ENCODE results near the gene TUBA3D. TPM values are rescaled to one million over a fixed set of nuclear protein-coding genes. Genes with fewer than 3 reads are reported as not detected.
"Not testable (repeated sequence)": the region's sequence is repeated elsewhere in the genome, so short reads cannot be mapped to it uniquely, and the experiment has no call there.

Gene TUBA3D
- total RNA-seq, 4 donors from 2014 or later: 1.3 TPM; not detected in 3

DNA sequence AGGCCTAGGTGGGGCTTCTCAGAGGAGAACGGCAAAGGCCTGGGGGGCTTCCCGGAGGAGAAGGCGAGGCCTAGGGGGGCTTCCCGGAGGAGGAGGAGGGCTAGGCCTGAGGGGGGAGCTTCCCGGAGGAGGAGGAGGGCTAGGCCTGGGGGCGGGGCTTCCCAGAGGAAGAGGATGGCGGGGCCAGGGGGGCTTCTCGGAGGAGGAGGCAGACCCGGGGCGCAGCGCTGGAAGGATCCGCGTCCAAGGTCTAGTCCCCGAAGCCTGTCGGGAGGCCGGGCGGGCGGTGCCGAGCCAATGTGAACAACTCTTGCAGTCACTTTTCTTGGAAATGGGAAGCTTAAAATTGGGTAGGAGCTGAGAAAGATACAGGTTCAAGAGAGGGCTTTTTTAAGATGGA, 30.0 kb upstream of the TUBA3D start:
- H3K27ac ChIP-seq: no peak overlapping the region
- no peaks in the 10 kb centered on the region for H3K4me1 ChIP-seq
- H3K27me3 ChIP-seq: no peaks in the 10 kb centered on the region
- no peak for DNase-seq
- no peaks in the 10 kb centered on the region for H3K9me3 ChIP-seq
- intact Hi-C loops (cut with DNase I): no loop called here
- WGBS, 2 donors: 93% methylated on average over 19 of the region's 19 CpGs
- no peak overlapping the region for H3K4me3 ChIP-seq (replicated peaks in 1 of 3)
- TF ChIP-seq POLR2A (IDR thresholded peaks at IDR 0.05) (no peak), CTCF (IDR thresholded peaks at IDR 0.05) (no peak)
- H3K36me3 ChIP-seq: no peaks in the 10 kb centered on the region

DNA sequence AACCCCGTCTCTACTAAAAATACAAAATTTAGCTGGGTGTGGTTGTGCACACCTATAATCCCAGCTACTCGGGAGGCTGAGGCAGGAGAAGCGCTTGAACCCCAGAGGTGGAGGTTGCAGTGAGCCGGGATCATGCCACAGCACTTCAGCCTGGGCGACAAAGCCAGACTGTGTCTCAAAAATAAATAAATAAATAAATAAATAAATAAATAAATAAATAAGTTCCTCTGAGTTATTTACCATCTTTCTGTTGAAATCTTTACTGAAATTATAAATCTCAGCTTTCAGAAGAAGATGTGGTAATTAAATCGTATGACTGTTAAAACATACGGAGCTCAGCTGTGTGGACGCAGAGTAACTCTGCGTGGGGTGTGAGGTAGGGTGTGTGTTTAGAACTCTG, 27.9 kb upstream of the TUBA3D start:
- H3K4me3 ChIP-seq (replicated peaks in 1 of 3); intact Hi-C loops (cut with DNase I); H3K4me1 ChIP-seq; H3K9me3 ChIP-seq; H3K27me3 ChIP-seq; DNase-seq; H3K36me3 ChIP-seq; H3K27ac ChIP-seq: not testable (repeated sequence)
- WGBS, 2 donors: 89 to 95% methylated on average over 9 of the region's 9 CpGs

DNA sequence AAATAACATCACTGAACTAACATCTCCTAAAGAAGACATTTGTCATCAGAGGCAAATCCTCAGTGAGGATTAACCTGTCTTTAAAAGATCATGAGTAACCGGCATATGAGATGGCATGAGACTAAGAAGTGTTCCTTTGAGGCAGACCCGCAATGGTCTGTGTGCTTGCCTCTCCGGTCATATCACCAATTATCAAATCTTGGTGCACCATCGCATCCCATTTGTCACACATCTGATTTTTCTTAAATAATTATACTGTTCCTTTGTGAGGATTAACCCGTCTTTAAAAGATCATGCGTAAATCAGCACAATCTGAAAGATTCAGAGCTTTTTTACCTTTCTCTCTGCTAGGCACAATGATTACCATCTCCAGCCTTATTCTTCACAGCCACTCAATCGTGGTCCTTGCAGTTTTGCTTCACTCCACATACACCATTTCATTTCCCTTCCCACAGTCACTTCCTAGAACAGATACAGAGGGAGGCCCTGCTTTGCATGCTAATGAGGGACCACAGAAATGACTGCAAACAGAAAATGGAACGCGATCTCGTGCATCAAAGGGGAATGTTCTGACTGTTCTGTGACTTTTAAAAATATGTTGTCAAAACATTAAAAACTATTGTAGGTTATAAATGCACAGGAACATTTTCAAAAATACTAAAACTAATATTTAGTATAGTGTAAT, 24.5 kb upstream of the TUBA3D start:
- 66 to 71% methylated on average over 10 of the region's 10 CpGs for WGBS, 2 donors
- H3K4me1 ChIP-seq; H3K27me3 ChIP-seq; H3K4me3 ChIP-seq (replicated peaks in 1 of 3); DNase-seq; H3K27ac ChIP-seq; H3K9me3 ChIP-seq; H3K36me3 ChIP-seq; intact Hi-C loops (cut with DNase I): not testable (repeated sequence)

- H3K4me3 ChIP-seq (replicated peaks in 1 of 3); intact Hi-C loops (cut with DNase I); H3K9me3 ChIP-seq; DNase-seq; H3K4me1 ChIP-seq; H3K36me3 ChIP-seq; H3K27ac ChIP-seq; H3K27me3 ChIP-seq: not testable (repeated sequence)
- WGBS, 2 donors: 67 to 71% methylated on average over 2 of the region's 2 CpGs
These were observed 21.0 kb upstream of the TUBA3D start for GRCh38 chr2:131454914-131455313.

DNA sequence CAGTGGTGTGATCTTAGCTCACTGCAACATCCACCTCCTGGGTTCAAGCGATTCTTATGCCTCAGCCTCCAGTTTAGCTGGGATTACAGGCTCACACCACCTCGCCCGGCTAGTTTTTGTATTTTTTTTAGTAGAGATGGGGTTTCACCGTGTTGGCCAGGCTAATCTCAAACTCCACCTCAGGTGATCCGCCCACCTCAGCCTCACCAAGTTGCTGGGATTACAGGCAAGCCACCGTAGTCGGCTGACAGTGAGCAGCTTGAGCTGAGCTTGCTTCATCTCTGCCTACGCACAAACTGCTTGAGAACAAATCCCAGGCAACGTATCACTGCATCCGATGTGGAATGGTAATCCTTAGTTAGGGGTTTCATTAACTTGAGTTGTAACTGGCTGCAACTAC, 8.2 kb upstream of the TUBA3D start:
- intact Hi-C loops (cut with DNase I); H3K36me3 ChIP-seq; DNase-seq; H3K4me1 ChIP-seq; H3K27me3 ChIP-seq; H3K27ac ChIP-seq; H3K4me3 ChIP-seq (replicated peaks in 1 of 3); H3K9me3 ChIP-seq: not testable (repeated sequence)
- WGBS, 2 donors: 78 to 86% methylated on average over 10 of the region's 10 CpGs

- intact Hi-C loops (cut with DNase I); H3K9me3 ChIP-seq: not testable (repeated sequence)
These were observed 5.0 kb upstream of the TUBA3D start for GRCh38 chr2:131470944-131471343.

DNA sequence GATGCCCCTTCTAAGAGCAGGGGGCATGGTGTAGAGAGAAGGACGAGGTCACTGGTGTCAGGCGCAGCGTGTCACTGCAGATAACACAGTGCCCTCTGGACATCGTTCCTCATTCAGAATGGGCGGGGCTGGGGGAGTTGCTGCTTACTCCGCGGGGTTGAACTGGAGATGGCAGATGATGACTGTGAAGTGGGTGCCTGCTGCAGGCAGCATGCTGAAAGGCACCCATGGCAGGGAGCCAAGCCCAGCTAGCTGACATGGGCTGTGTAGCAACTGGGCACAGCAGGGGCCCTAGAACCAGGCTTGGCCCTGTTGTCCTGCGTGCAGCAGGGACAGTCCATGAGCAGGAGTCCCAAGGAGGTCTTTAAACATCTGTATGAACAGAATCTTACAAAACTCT, 4.3 kb upstream of the TUBA3D start:
- intact Hi-C loops (cut with DNase I): not testable (repeated sequence)

More at GRCh38 chr2:131470944-131471343, 5.0 kb upstream of the TUBA3D start:
- not testable (repeated sequence) for H3K36me3 ChIP-seq; H3K27me3 ChIP-seq; H3K4me3 ChIP-seq (replicated peaks in 1 of 3); DNase-seq; H3K27ac ChIP-seq; H3K4me1 ChIP-seq
- 90% methylated on average over 2 of the region's 3 CpGs; no CpG with 5 or more reads in 1 of the 2 donors for WGBS, 2 donors

DNA sequence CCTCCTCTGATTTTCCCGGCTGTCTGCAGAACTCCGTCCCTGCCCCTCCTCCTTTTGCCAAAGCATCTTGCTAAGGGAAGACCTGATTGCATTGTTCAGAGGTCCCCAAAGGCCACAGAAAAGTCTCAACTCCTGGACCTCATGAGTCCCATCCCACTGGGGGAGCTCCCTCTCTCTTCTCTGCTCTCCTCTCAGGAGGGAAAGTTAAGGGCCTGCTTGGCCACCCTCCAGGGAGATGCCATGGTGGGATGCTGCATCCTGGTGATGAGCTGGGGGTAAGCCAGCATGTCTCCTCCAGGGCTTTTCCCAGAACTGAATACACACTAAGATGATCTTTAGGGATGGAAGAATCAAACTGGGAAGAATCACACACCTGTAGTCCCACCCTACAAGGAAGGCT, 2.7 kb upstream of the TUBA3D start:
- 92 to 100% methylated on average over 2 of the region's 2 CpGs for WGBS, 2 donors
- DNase-seq; H3K27ac ChIP-seq; intact Hi-C loops (cut with DNase I); H3K27me3 ChIP-seq; H3K4me3 ChIP-seq (replicated peaks in 1 of 3); H3K9me3 ChIP-seq; H3K4me1 ChIP-seq; H3K36me3 ChIP-seq: not testable (repeated sequence)

More for the DNA sequence above, 4.3 kb upstream of the TUBA3D start:
- not testable (repeated sequence) for H3K9me3 ChIP-seq; H3K4me3 ChIP-seq (replicated peaks in 1 of 3); H3K4me1 ChIP-seq; H3K36me3 ChIP-seq; DNase-seq; H3K27me3 ChIP-seq; H3K27ac ChIP-seq
- 73% methylated on average over 3 of the region's 8 CpGs; no CpG with 5 or more reads in 1 of the 2 donors for WGBS, 2 donors

- H3K36me3 ChIP-seq: not testable (repeated sequence)
These were observed 444 bp downstream of the TUBA3D start for GRCh38 chr2:131476363-131476762.

GRCh38 chr2:131477227-131477626, 1.3 kb downstream of the TUBA3D start:
- DNase-seq; H3K9me3 ChIP-seq; intact Hi-C loops (cut with DNase I); H3K4me1 ChIP-seq; H3K36me3 ChIP-seq; H3K27me3 ChIP-seq; H3K27ac ChIP-seq; H3K4me3 ChIP-seq (replicated peaks in 1 of 3): not testable (repeated sequence)
- 41 to 43% methylated on average over 1 of the region's 1 CpG for WGBS, 2 donors

More at GRCh38 chr2:131476363-131476762, 444 bp downstream of the TUBA3D start:
- H3K9me3 ChIP-seq; H3K27ac ChIP-seq; H3K4me1 ChIP-seq; DNase-seq; intact Hi-C loops (cut with DNase I); H3K4me3 ChIP-seq (replicated peaks in 1 of 3); H3K27me3 ChIP-seq: not testable (repeated sequence)
- WGBS, 2 donors: 96 to 97% methylated on average over 25 of the region's 25 CpGs

GRCh38 chr2:131478074-131478849, 2.3 kb downstream of the TUBA3D start:
- H3K27me3 ChIP-seq; H3K4me1 ChIP-seq; intact Hi-C loops (cut with DNase I); H3K4me3 ChIP-seq (replicated peaks in 1 of 3); H3K27ac ChIP-seq; DNase-seq; H3K9me3 ChIP-seq; H3K36me3 ChIP-seq: not testable (repeated sequence)
- WGBS, 2 donors: 88 to 95% methylated on average over 12 to 14 of the region's 18 CpGs

All from thyroid gland (tissue), 4 donors.